Transverse colon (tissue), 4 donors: Measurements from ENCODE around the gene KCNJ9. TPM values are rescaled to one million over a fixed set of nuclear protein-coding genes. Genes with fewer than 3 reads are reported as not detected.

Experiments used
- DNase-seq: peaks from one replicate; pipeline ENCODE4 v3.0.0-alpha.2; 2019
- H3K27ac ChIP-seq, 4 donors: fragments of 200-600 bp; sonication (generic); 2 replicates each; pipeline ENCODE4 v1.5.1; 2016 to 2018; ENCODE audit warnings: inconsistent platforms in 4 of 4
- H3K27me3 ChIP-seq: fragments of 200-600 bp; sonication (generic); 2 replicates; pipeline ENCODE4 v1.5.1; 2017; ENCODE audit warnings: inconsistent platforms
- H3K36me3 ChIP-seq, 4 donors: fragments of 200-600 bp; sonication (generic); 2 replicates each; pipeline ENCODE4 v1.5.1; 2017 to 2019; ENCODE audit warnings: inconsistent platforms in 4 of 4
- H3K4me1 ChIP-seq, 4 donors: fragments of 200-600 bp; sonication (generic); 2 replicates each; pipeline ENCODE4 v1.5.1; 2017 to 2020; ENCODE audit warnings: inconsistent platforms in 4 of 4
- H3K4me3 ChIP-seq, 4 donors: fragments of 200-600 bp; sonication (generic); 1 replicate in 1 of 4; 2 replicates in 3 of 4; pipeline versions ENCODE4 v1.5.1 to v1.6.1; 2017 to 2019; ENCODE audit warnings: inconsistent platforms in 4 of 4
- H3K9me3 ChIP-seq, 2 donors: fragments of 200-600 bp; sonication (generic); 2 replicates each; pipeline ENCODE4 v1.5.1; 2017 to 2019; ENCODE audit warnings: inconsistent platforms in 2 of 2
- CTCF ChIP-seq, 5 experiments: fragments of 200-600 bp in 3 of 5; fragments of 450-650 bp in 2 of 5; sonication (generic) in 3 of 5; IDR thresholded peaks; 1 replicate in 2 of 5; 2 replicates in 3 of 5; pipeline ENCODE4 v1.5.1; 2016 to 2017; ENCODE audit warnings: antibody characterized with exemption in 5 of 5, inconsistent platforms in 3 of 5, mild to moderate bottlenecking in 2 of 5, moderate library complexity in 1 of 5
- EP300 ChIP-seq: sonication (generic); formaldehyde crosslinking; IDR thresholded peaks from one replicate; pipeline ENCODE4 v1.6.1; 2017; ENCODE audit warnings: antibody characterized with exemption, low read depth
- POLR2A ChIP-seq: fragments of 450-650 bp; IDR thresholded peaks from one replicate; pipeline ENCODE4 v1.6.1; 2016; ENCODE audit warnings: antibody characterized with exemption, mild to moderate bottlenecking, moderate library complexity
- POLR2AphosphoS5 ChIP-seq, 3 donors: sonication (generic); formaldehyde crosslinking; IDR thresholded peaks; one replicate each; pipeline ENCODE4 v1.6.1; 2016; ENCODE audit warnings: antibody characterized with exemption in 3 of 3
- WGBS, 2 donors: methylation state at CpG; one replicate each; pipeline ENCODE4 v1.1.5; 2018; ENCODE audit warnings: low coverage in 1 of 2; 5-methylcytosine and 5-hydroxymethylcytosine counted together
- in situ Hi-C, 4 donors: fragments of 200-750 bp; cut with MboI; loops; one replicate each; pipeline versions ENCODE4 v1.15.0 to v1.15.1; 2017; ENCODE audit warnings: low sequenced_read_pairs in 3 of 4, low pct_ligation_motif_present in 1 of 4, low pct_unique_long_range_greater_than_20kb in 1 of 4
- intact Hi-C: fragments of 100-400 bp; cut with DNase I; formaldehyde crosslinking; loops from one replicate; pipeline ENCODE4 v1.15.1; 2023; ENCODE audit warnings: low total_unique reads
- total RNA-seq, 4 donors: library from RNA; depleted of rRNA; stranded (reverse); fragments of >200 nt; gene quantifications; one replicate each; pipeline ENCODE4 v1.1.0, GENCODE V29; 2016

Gene KCNJ9
- total RNA-seq, 4 donors from 2014 or later, result 0.27 TPM; not detected in 3

GRCh38 chr1:160084771-160085321 lies 3.5 kb downstream of the KCNJ9 start:
- H3K9me3 ChIP-seq, result no peaks in the 10 kb centered on the region
- intact Hi-C loops (loop anchor here (2.0 to 5.0 kb wide), 2 partner anchors 38 to 558 kb away; no protein-coding TSS in a partner anchor), in situ Hi-C loops (no loop called here)
- H3K4me3 ChIP-seq, result no peak overlapping the region
- peaks cover 39% of the 10 kb centered on the region for H3K27me3 ChIP-seq
- TF ChIP-seq EP300 (no peak), POLR2A (no peak), CTCF (IDR thresholded peaks at IDR 0.05) (no peak), POLR2AphosphoS5 (IDR thresholded peaks at IDR 0.05) (no peak)
- WGBS, 2 donors, result 90 to 93% methylated on average over 12 to 30 of the region's 30 CpGs
- no peak overlapping the region for H3K27ac ChIP-seq
- H3K36me3 ChIP-seq, result no peaks in the 10 kb centered on the region
- H3K4me1 ChIP-seq, result peaks cover 0 to 13% (median 8%) of the 10 kb centered on the region in 4 donors
- no peak for DNase-seq

GRCh38 chr1:160085686-160086455 lies 4.5 kb downstream of the KCNJ9 start:
- Histone ChIP-seq H3K4me3 (no peak overlapping the region), H3K4me1 (peaks cover 0 to 13% (median 8%) of the 10 kb centered on the region in 4 donors), H3K36me3 (peaks cover 0 to 2% (median 0%) of the 10 kb centered on the region in 4 donors), H3K27ac (peak overlapping the region in 2 of 4 donors; percentile 13 to 50), H3K27me3 (peaks cover 31% of the 10 kb centered on the region), H3K9me3 (no peaks in the 10 kb centered on the region)
- intact Hi-C loops, result loop anchor here (2.0 kb wide), 1 partner anchor 39 kb away; no protein-coding TSS in a partner anchor
- 51 to 71% methylated on average over 9 to 19 of the region's 19 CpGs for WGBS, 2 donors
- in situ Hi-C loops, result no loop called here
- no peak for TF ChIP-seq EP300
- peak; percentile 78 to 90 (median 87) for TF ChIP-seq CTCF (IDR thresholded peaks at IDR 0.05)
- peak; percentile 86 for DNase-seq

GRCh38 chr1:160086456-160086892 lies 5.1 kb downstream of the KCNJ9 start:
- Histone ChIP-seq H3K27me3 (peaks cover 25% of the 10 kb centered on the region), H3K9me3 (no peaks in the 10 kb centered on the region), H3K4me3 (no peak overlapping the region), H3K27ac (peak overlapping the region in 2 of 4 donors; percentile 13 to 50), H3K36me3 (peaks cover 0 to 4% (median 0%) of the 10 kb centered on the region in 4 donors), H3K4me1 (peaks cover 0 to 10% (median 8%) of the 10 kb centered on the region in 4 donors)
- TF ChIP-seq POLR2A (no peak), EP300 (no peak), CTCF (IDR thresholded peaks at IDR 0.05) (no peak), POLR2AphosphoS5 (IDR thresholded peaks at IDR 0.05) (no peak)
- in situ Hi-C loops (no loop called here), intact Hi-C loops (no loop called here)
- no peak for DNase-seq
- WGBS, 2 donors, result 82 to 83% methylated on average over 5 of the region's 5 CpGs

GRCh38 chr1:160087118-160087662 lies 5.9 kb downstream of the KCNJ9 start:
- no peak for DNase-seq
- no peak for TF ChIP-seq POLR2A
- no peak for TF ChIP-seq CTCF (IDR thresholded peaks at IDR 0.05)
- no peak for TF ChIP-seq POLR2AphosphoS5 (IDR thresholded peaks at IDR 0.05)
- no peak for TF ChIP-seq EP300
- no peak overlapping the region for H3K4me3 ChIP-seq
- peak overlapping the region in 1 of 4 donors; percentile 25 for H3K27ac ChIP-seq
- WGBS, 2 donors, result 91 to 97% methylated on average over 6 to 12 of the region's 12 CpGs
- peaks cover 0 to 10% (median 8%) of the 10 kb centered on the region in 4 donors for H3K4me1 ChIP-seq
- peaks cover 18% of the 10 kb centered on the region for H3K27me3 ChIP-seq
- H3K9me3 ChIP-seq, result no peaks in the 10 kb centered on the region
- intact Hi-C loops (no loop called here), in situ Hi-C loops (no loop called here)
- H3K36me3 ChIP-seq, result peaks cover 0 to 4% (median 0%) of the 10 kb centered on the region in 4 donors
